GM12878 (cell line): Measurements from ENCODE around the gene CISTR. TPM values are rescaled to one million over a fixed set of nuclear protein-coding genes. Genes with fewer than 3 reads are reported as not detected.

ENCODE experiments used
- ATAC-seq: fragments of 200-7000 bp; cut with Tn5 transposase; 3 replicates; pipeline ENCODE4 v1.9.1; 2020; ENCODE audit warnings: mild to moderate bottlenecking, moderate library complexity
- BruUV-seq: library from RNA; stranded (reverse); fragments of 400-500 nt; replicated peaks from 2 replicates; lab custom pipeline; 2021; lab: Mats Ljungman, UMichigan
- CTCF ChIA-PET: fragments of 300-600 bp; sonication (Branson Sonifier 250); formaldehyde crosslinking; extraction: SDS; loops from one replicate; lab custom pipeline; 2021; ENCODE audit warnings: inconsistent platforms; lab: Yijun Ruan, JAX
- POLR2A ChIA-PET: fragments of 350-600 bp; formaldehyde crosslinking; extraction: SDS; loops from one replicate; lab custom pipeline; 2021; ENCODE audit warnings: inconsistent platforms; lab: Charles Lee
- RAD21 ChIA-PET: fragments of 300-600 bp; sonication (Branson Sonifier 250); formaldehyde crosslinking; loops from one replicate; lab custom pipeline; 2023; ENCODE audit warnings: antibody characterized with exemption; ENCODE audit not compliant: unreplicated experiment; lab: Charles Lee
- SMC1A ChIA-PET: fragments of 300-600 bp; sonication (Branson Sonifier 250); formaldehyde crosslinking; loops from one replicate; lab custom pipeline; 2023; ENCODE audit not compliant: unreplicated experiment, uncharacterized antibody; lab: Charles Lee
- DNase-seq: peaks from one replicate; pipeline ENCODE4 v3.0.0-alpha.2; 2011; ENCODE audit warnings: low read depth, low spot score
- FAIRE-seq: peaks from 3 replicates; lab custom pipeline; 2011; peaks lifted over from hg19 to GRCh38; lab: Jason Lieb, UNC
- H2AFZ ChIP-seq: 2 replicates; pipeline ENCODE4 v1.6.0; 2011; ENCODE audit warnings: low read depth, low read length, control low read depth; ENCODE audit not compliant: control insufficient read depth
- H3K27ac ChIP-seq: 2 replicates; pipeline ENCODE4 v1.5.1; 2011; ENCODE audit warnings: control low read depth; ENCODE audit not compliant: control insufficient read depth, insufficient read depth
- H3K27me3 ChIP-seq, 2 experiments: replicated peaks in 1 of 2; 2 replicates each; pipeline versions ENCODE4 v1.6.0 to v1.6.1; 2011; ENCODE audit warnings: low read length in 1 of 2; ENCODE audit not compliant: control insufficient read depth in 2 of 2, insufficient read depth in 2 of 2
- H3K36me3 ChIP-seq, 2 experiments: 2 replicates each; pipeline ENCODE4 v1.5.1; 2011; ENCODE audit warnings: low read length in 1 of 2; ENCODE audit not compliant: control insufficient read depth in 2 of 2, insufficient read depth in 2 of 2
- H3K4me1 ChIP-seq: 2 replicates; pipeline ENCODE4 v1.6.1; 2011; ENCODE audit warnings: mild to moderate bottlenecking, low read length, moderate library complexity, mixed read lengths; ENCODE audit not compliant: control insufficient read depth, insufficient read depth
- H3K4me2 ChIP-seq: 2 replicates; pipeline ENCODE4 v1.6.0; 2011; ENCODE audit warnings: control low read depth; ENCODE audit not compliant: control insufficient read depth, insufficient read depth
- H3K4me3 ChIP-seq: fragments of 200-600 bp; sonication (generic); 2 replicates; pipeline ENCODE4 v1.5.1; 2016
- H3K79me2 ChIP-seq: 2 replicates; pipeline ENCODE4 v1.6.0; 2011; ENCODE audit warnings: low read length; ENCODE audit not compliant: control insufficient read depth, insufficient read depth
- H3K9ac ChIP-seq: 2 replicates; pipeline ENCODE4 v1.8.0; 2011; ENCODE audit warnings: low read length, control low read depth, mixed read lengths; ENCODE audit not compliant: control insufficient read depth, insufficient read depth
- H3K9me3 ChIP-seq: replicated peaks from 3 replicates; pipeline ENCODE4 v1.5.1; 2011; ENCODE audit warnings: mild to moderate bottlenecking, low read length; ENCODE audit not compliant: control insufficient read depth, insufficient read depth
- H4K20me1 ChIP-seq: 2 replicates; pipeline ENCODE4 v1.6.0; 2011; ENCODE audit not compliant: control insufficient read depth, insufficient read depth
- CTCF ChIP-seq, 3 experiments: IDR thresholded peaks in 2 of 3; conservative IDR thresholded peaks in 1 of 3; 2 replicates each; pipeline ENCODE4 v1.5.1; 2011; ENCODE audit warnings: low read depth in 3 of 3, low read length in 3 of 3, mild to moderate bottlenecking in 3 of 3, control low read depth in 2 of 3, moderate library complexity in 2 of 3, inconsistent platforms in 1 of 3, mixed read lengths in 1 of 3; ENCODE audit not compliant: control insufficient read depth in 2 of 3, insufficient read depth in 1 of 3; ENCODE audit errors: extremely low read depth in 1 of 3
- E2F4 ChIP-seq: IDR thresholded peaks from 2 replicates; pipeline ENCODE4 v1.6.1; 2012; ENCODE audit warnings: low read depth, low read length, improper control_type of control experiment
- NBN ChIP-seq: fragments of 450-650 bp; IDR thresholded peaks from 2 replicates; pipeline ENCODE4 v1.6.1; 2016
- POLR2A ChIP-seq: IDR thresholded peaks from 2 replicates; pipeline ENCODE4 v1.6.1; 2011; ENCODE audit warnings: low read depth, mild to moderate bottlenecking, low read length
- SIN3A ChIP-seq: IDR thresholded peaks from 2 replicates; pipeline ENCODE4 v1.6.1; 2012; ENCODE audit warnings: low read depth, low read length, improper control_type of control experiment
- STAT1 ChIP-seq: fragments of 450-650 bp; conservative IDR thresholded peaks from 2 replicates; pipeline ENCODE4 v1.6.1; 2014; ENCODE audit warnings: antibody characterized with exemption, mild to moderate bottlenecking
- SUZ12 ChIP-seq: fragments of 200-600 bp; sonication (generic); IDR thresholded peaks from one replicate; pipeline ENCODE4 v1.6.1; 2018; ENCODE audit warnings: antibody characterized with exemption, mild to moderate bottlenecking; ENCODE audit not compliant: unreplicated experiment
- TAF1 ChIP-seq: IDR thresholded peaks from 2 replicates; pipeline ENCODE4 v1.6.1; 2011; ENCODE audit warnings: mild to moderate bottlenecking, low read depth, low read length, borderline replicate concordance
- ZNF24 ChIP-seq: fragments of 450-650 bp; IDR thresholded peaks from 2 replicates; pipeline ENCODE4 v1.6.1; 2017; ENCODE audit warnings: antibody characterized with exemption, mild to moderate bottlenecking
- WGBS: methylation state at CpG from one replicate; pipeline ENCODE4 v1.1.6; 2016; ENCODE audit warnings: low lambda C conversion rate; ENCODE audit not compliant: insufficient replicate concordance, insufficient coverage; ENCODE audit errors: missing lambda C conversion rate; 5-methylcytosine and 5-hydroxymethylcytosine counted together
- in situ Hi-C: fragments of 300-500 bp; cut with MboI; formaldehyde crosslinking; loops from 9 replicates; pipeline ENCODE4 v1.14.3; 2018; ENCODE audit warnings: mixed read lengths
- intact Hi-C: fragments of 100-400 bp; cut with micrococcal nuclease; formaldehyde crosslinking; loops from one replicate; pipeline ENCODE4 v1.14.2; 2022; ENCODE audit not compliant: unreplicated experiment
- polyA plus RNA-seq, 11 experiments: library from polyadenylated mRNA; depleted of rRNA in 4 of 11; unstranded in 6 of 11; stranded (reverse) in 5 of 11; fragments of >200 nt; fragmentation: Nextera tagmentation in 4 of 11; fragmentation: Illumina TruSeq in 1 of 11; extraction: Ambion mirVana in 4 of 11; extraction: Trizol in 1 of 11; gene quantifications; 1 replicate in 1 of 11; 2 replicates in 10 of 11; pipeline versions ENCODE4 v1.2.1 to v1.2.3, GENCODE V29; 2011 to 2016; ENCODE audit warnings: inconsistent platforms in 2 of 11, missing spikeins in 2 of 11, low read depth in 1 of 11
- total RNA-seq, 4 experiments: library from RNA; depleted of rRNA in 3 of 4; stranded (reverse); fragments of >200 nt in 3 of 4; fragmentation: Illumina TruSeq in 1 of 4; extraction: Trizol in 1 of 4; gene quantifications; 2 replicates each; pipeline versions ENCODE4 v1.2.1 to v1.2.3, GENCODE V29; 2013 to 2021

The CISTR gene
- total and polyA plus RNA-seq, 10 of the 15 experiments (the other 5 are each of a cell fraction or from before 2014, with no cell fraction given), result 0.26 TPM; not detected in 9

DNA sequence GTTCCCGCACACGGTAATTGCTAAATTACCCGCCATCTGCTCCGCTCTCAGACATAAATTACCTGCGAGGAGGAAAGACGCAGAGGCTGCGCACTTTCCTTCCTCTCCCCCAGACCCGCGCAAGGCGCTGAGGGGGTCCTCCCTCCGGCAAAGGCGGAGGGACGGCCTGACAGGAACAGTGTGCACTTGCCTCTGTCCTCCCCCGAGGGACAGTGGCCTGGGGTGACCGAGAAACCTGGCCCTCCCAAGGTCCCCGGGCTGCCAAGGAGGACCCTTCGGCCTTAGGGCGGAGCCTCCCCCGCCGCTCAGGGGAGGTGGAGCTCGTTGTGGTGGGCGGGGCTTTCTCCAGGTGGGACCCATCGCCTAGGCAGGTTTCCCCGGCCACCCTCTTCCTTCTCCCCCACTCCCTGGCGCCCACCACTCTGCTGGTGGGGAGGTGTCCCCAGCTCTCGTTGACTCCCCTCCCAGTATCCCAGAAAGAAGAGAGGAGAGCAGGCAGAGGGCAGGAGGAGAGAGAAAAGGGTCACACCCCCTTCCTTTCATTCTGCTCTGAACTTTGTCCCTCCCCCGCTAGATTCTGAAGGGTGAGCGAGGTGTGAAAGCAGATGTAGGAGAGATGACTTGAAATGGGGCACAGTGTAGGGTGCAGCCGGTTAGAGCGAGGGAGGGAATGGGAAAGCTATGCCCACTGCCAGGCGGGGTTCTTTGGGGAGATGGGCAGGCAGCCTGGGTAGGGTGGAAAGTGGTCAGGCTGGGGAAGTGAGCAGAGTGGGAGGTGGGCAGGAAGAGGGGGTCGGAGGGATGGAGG lies 13.2 kb downstream of the CISTR start (continued):
- TF ChIP-seq CTCF (IDR thresholded peaks at IDR 0.05 in 2 of 3, conservative IDR thresholded peaks at IDR 0.05 in 1 of 3; ENCODE audit: control insufficient read depth in 2 of 3, extremely low read depth in 1 of 3, insufficient read depth in 1 of 3, low read depth in 3 of 3, low read length in 3 of 3) (no peak), NBN (no peak)
- TF ChIP-seq, all 136 proteins: peak for 0

DNA sequence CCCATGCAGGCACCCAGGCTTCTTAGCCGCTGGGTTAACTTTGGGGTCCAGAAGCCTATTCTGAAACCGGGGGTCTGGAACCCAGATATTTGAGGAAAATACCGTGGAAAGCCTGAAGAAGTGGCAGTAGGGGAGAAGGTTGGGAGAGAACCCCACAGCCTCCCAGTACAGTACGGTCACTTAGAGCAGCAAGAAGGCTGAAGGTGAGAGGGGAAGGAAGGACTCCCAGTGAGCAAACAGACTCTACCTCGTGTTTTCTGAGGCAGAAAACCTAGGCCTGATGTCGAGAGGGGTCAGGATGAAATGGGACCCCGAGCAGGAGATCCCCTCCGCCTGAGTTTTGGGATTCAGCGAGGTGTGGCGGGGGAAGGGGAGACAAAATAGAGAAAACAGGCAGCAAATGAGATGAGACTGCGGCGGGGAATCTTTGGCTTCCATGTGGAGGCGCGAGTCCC lies 13.8 kb downstream of the CISTR start:
- Histone ChIP-seq H3K36me3 (no peaks in the 10 kb centered on the region), H3K4me2 (no peak overlapping the region), H3K4me3 (no peak overlapping the region), H3K27ac (no peak overlapping the region), H3K4me1 (peaks cover 4% of the 10 kb centered on the region; the same call in 1 of the 2 replicates), H3K27me3 (peaks cover 18 to 32% of the 10 kb centered on the region in 2 experiments), H3K79me2 (no peaks in the 10 kb centered on the region), H2AFZ (no peak overlapping the region), H3K9me3 (no peaks in the 10 kb centered on the region), H4K20me1 (no peaks in the 10 kb centered on the region), H3K9ac (no peak overlapping the region)
- FAIRE-seq (no peak), ATAC-seq (no peak), DNase-seq (no peak)
- POLR2A ChIA-PET, result interaction anchor here (1.6 kb wide), 1 partner anchor 10 kb away, joined by 8 read pairs; no protein-coding TSS in a partner anchor
- BruUV-seq, result no TSS peak
- intact Hi-C loops (no loop called here), in situ Hi-C loops (no loop called here)
- WGBS, result 11% methylated on average over 14 of the region's 14 CpGs
- SMC1A ChIA-PET, result interaction anchor here (1.2 to 9.8 kb wide), 4 partner anchors 8 to 38 kb away, joined by 3 to 128 read pairs (median 6); partner anchors contain the start of gene CALCOCO1
- CTCF ChIA-PET, result interaction anchor here (0.6 to 18.6 kb wide), 7 partner anchors 5 to 194 kb away, joined by 3 to 459 read pairs (median 7); partner anchors contain the start of genes ATP5MC2 and CALCOCO1
- TF ChIP-seq SIN3A (no peak), STAT1 (no peak), POLR2A (no peak), SUZ12 (peak; percentile 78), E2F4 (no peak), ZNF24 (no peak), TAF1 (no peak)
- RAD21 ChIA-PET, result interaction anchor here (0.7 to 0.9 kb wide), 2 partner anchors 46 to 194 kb away, joined by 3 read pairs; no protein-coding TSS in a partner anchor
